MCF 10A (cell line): ENCODE data around the gene MRM3. TPM values are rescaled to one million over a fixed set of nuclear protein-coding genes. Genes with fewer than 3 reads are reported as not detected.

Experiments
- Bru-seq: library from RNA; stranded (reverse); fragments of 400-500 nt; gene quantifications from one replicate; lab custom pipeline; 2021; lab: Mats Ljungman, UMichigan
- BruChase-seq, 2 experiments: library from RNA; stranded (reverse); fragments of 400-500 nt; gene quantifications; one replicate each; lab custom pipeline; 2021; lab: Mats Ljungman, UMichigan
- BruUV-seq: library from RNA; stranded (reverse); fragments of 400-500 nt; replicated peaks from 2 replicates; lab custom pipeline; 2021; lab: Mats Ljungman, UMichigan
- CTCF ChIA-PET: fragments of 300-600 bp; sonication (Branson Sonifier 250); formaldehyde crosslinking; extraction: SDS; loops from one replicate; lab custom pipeline; 2021; ENCODE audit warnings: antibody characterized with exemption, inconsistent platforms; lab: Yijun Ruan, JAX
- POLR2A ChIA-PET: fragments of 300-600, 350-650 bp; sonication (Branson Sonifier 250); formaldehyde crosslinking; extraction: SDS; loops from one replicate; lab custom pipeline; 2020; ENCODE audit warnings: antibody characterized with exemption, inconsistent platforms; lab: Yijun Ruan, JAX
- DNase-seq: peaks from one replicate; pipeline ENCODE4 v3.0.0-alpha.2; 2018; ENCODE audit not compliant: unreplicated experiment
- H3K27ac Mint-ChIP-seq: one replicate; pipeline ENCODE4 v1.8.0; 2022; ENCODE audit warnings: mild to moderate bottlenecking, low read depth, mixed read lengths; ENCODE audit not compliant: unreplicated experiment
- H3K27me3 Mint-ChIP-seq: one replicate; pipeline ENCODE4 v1.8.0; 2022; ENCODE audit warnings: mixed read lengths; ENCODE audit not compliant: insufficient read depth, unreplicated experiment
- H3K36me3 Mint-ChIP-seq: one replicate; pipeline ENCODE4 v1.8.0; 2022; ENCODE audit warnings: mild to moderate bottlenecking, moderate library complexity, mixed read lengths; ENCODE audit not compliant: insufficient read depth, unreplicated experiment
- H3K4me1 Mint-ChIP-seq: one replicate; pipeline ENCODE4 v1.8.0; 2022; ENCODE audit warnings: mixed read lengths; ENCODE audit not compliant: insufficient read depth, unreplicated experiment
- H3K4me3 Mint-ChIP-seq: one replicate; pipeline ENCODE4 v1.8.0; 2022; ENCODE audit warnings: mild to moderate bottlenecking, moderate library complexity, mixed read lengths; ENCODE audit not compliant: unreplicated experiment
- H3K9me3 Mint-ChIP-seq: one replicate; pipeline ENCODE4 v1.8.0; 2022; ENCODE audit warnings: mixed read lengths; ENCODE audit not compliant: unreplicated experiment
- intact Hi-C: fragments of 100-400 bp; cut with micrococcal nuclease; formaldehyde crosslinking; loops from 2 replicates; pipeline ENCODE4 v1.14.1; 2022
- long read RNA-seq: library from polyadenylated mRNA; stranded (forward); transcript quantifications from one replicate; pipeline ENCODE4 v2.0.0, GENCODE V29; 2022
- total RNA-seq: library from RNA; stranded (reverse); gene quantifications from 2 replicates; pipeline ENCODE4 v1.2.3, GENCODE V29; 2022
- TF ChIP-seq, protein P1 (sequence below): fragments of 200-600 bp; IDR thresholded peaks from one replicate; pipeline ENCODE4 v1.8.0; 2022; ENCODE audit warnings: antibody characterized with exemption, mild to moderate bottlenecking; ENCODE audit not compliant: unreplicated experiment

Gene MRM3, protein sequence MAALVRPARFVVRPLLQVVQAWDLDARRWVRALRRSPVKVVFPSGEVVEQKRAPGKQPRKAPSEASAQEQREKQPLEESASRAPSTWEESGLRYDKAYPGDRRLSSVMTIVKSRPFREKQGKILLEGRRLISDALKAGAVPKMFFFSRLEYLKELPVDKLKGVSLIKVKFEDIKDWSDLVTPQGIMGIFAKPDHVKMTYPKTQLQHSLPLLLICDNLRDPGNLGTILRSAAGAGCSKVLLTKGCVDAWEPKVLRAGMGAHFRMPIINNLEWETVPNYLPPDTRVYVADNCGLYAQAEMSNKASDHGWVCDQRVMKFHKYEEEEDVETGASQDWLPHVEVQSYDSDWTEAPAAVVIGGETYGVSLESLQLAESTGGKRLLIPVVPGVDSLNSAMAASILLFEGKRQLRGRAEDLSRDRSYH
- total RNA-seq: 19.4 and 25.1 TPM in 2 replicates
- Bru-seq, nascent RNA: percentile 73 among the genes with signal in this experiment
- percentile 59 among the genes with signal in this experiment for BruChase-seq, experiment 1, labeled RNA remaining after a 6-hour chase
- percentile 73 among the genes with signal in this experiment for BruChase-seq, experiment 2, labeled RNA remaining after a 2-hour chase
- long read RNA-seq, transcript MRM3-201 (4 exons, 1,809 nt): major isoform, 76 of 87 reads
- long read RNA-seq, partial matches to known transcripts: 2 of 87 reads
- long read RNA-seq, other reads (novel, unspliced or antisense): 7 of 87 reads

GRCh38 chr17:781805-782731, at the start of gene MRM3, which contains the start of gene GLOD4:
MRM3 (plus strand) TSS chr17:782353; CDS start chr17:782379, 26 bp downstream.
GLOD4 (minus strand) TSS chr17:782280; CDS start chr17:782255, 25 bp downstream.
- Mint-ChIP-seq H3K9me3 (no peaks in the 10 kb centered on the region), H3K4me1 (peaks cover 10% of the 10 kb centered on the region), H3K27ac (peak within 1 kb of the TSS; percentile 98), H3K27me3 (no peaks in the 10 kb centered on the region), H3K36me3 (peaks cover 59% of the 10 kb centered on the region), H3K4me3 (peak within 1 kb of the TSS; percentile 99)
- TSS peak; percentile 64 for BruUV-seq
- intact Hi-C loops: loop anchor here (1.0 kb wide), 2 partner anchors 97 to 199 kb away; no protein-coding TSS in a partner anchor
- TF ChIP-seq, protein P1, sequence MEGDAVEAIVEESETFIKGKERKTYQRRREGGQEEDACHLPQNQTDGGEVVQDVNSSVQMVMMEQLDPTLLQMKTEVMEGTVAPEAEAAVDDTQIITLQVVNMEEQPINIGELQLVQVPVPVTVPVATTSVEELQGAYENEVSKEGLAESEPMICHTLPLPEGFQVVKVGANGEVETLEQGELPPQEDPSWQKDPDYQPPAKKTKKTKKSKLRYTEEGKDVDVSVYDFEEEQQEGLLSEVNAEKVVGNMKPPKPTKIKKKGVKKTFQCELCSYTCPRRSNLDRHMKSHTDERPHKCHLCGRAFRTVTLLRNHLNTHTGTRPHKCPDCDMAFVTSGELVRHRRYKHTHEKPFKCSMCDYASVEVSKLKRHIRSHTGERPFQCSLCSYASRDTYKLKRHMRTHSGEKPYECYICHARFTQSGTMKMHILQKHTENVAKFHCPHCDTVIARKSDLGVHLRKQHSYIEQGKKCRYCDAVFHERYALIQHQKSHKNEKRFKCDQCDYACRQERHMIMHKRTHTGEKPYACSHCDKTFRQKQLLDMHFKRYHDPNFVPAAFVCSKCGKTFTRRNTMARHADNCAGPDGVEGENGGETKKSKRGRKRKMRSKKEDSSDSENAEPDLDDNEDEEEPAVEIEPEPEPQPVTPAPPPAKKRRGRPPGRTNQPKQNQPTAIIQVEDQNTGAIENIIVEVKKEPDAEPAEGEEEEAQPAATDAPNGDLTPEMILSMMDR: no peak
- DNase-seq: peak; percentile 77
- ChIA-PET POLR2A (interaction anchor here (0.7 to 4.3 kb wide), 39 partner anchors 9 to 371 kb away, joined by 3 to 41 read pairs (median 4); partner anchors contain the start of genes GEMIN4, NXN, TIMM22 and VPS53), CTCF (interaction anchor here (0.6 to 5.4 kb wide), 10 partner anchors 13 to 218 kb away, joined by 3 to 41 read pairs (median 3); partner anchors contain the start of genes NXN and TIMM22)

DNA sequence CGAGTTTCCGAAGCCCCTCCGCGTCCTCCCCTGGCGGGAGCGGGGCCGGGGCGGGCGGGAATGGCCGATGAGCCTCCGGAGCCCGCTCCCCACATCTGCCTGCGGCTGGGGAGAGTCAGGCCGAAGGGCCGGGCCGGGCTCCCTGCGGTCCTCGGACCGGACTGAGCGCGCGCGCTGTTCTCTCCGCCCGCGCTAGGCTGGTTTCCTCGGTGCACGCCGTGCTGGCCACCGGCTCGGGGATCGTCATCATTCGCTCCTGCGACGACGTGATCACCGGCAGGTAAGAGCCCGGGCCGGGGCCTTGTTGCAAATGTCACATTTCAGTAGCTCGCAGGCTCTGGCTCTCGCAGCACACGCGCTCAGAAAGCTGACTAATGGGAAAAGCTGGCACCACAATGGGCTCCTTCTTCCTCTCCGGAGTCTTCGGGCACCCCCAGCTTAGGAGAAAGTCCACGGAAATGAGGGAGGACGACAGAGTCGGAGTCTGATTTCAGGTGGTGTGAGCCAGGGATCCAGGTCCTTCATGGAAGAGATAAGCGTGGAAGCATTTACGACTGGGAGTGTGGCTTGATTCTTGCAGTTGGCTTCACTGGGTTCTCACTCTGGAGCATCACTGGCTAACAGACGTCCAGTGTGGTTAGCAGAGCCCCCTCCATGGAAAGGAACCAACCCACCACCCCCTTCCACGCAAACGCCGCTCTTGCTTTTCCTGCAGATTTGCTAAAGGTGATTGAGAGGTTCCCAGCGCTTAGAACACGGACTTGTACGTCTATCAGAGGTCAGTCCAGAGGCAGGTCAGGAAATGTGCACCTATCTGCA, 49.0 kb upstream of the MRM3 start:
- H3K4me1 Mint-ChIP-seq: peaks cover 31% of the 10 kb centered on the region
- no peaks in the 10 kb centered on the region for H3K9me3 Mint-ChIP-seq
- H3K27ac Mint-ChIP-seq: peak overlapping the region; percentile 61
- intact Hi-C loops: no loop called here
- H3K27me3 Mint-ChIP-seq: no peaks in the 10 kb centered on the region
- TF ChIP-seq, protein P1: no peak
- ChIA-PET POLR2A (interaction anchor here (0.6 to 1.9 kb wide), 13 partner anchors 11 to 103 kb away, joined by 3 to 45 read pairs (median 7); partner anchors contain the start of genes GEMIN4, GLOD4, MRM3 and VPS53), CTCF (interaction anchor here (0.8 to 1.1 kb wide), 4 partner anchors 10 to 18 kb away, joined by 3 to 5 read pairs (median 3); partner anchors contain the start of gene GEMIN4)
- DNase-seq: peak; percentile 47
- H3K36me3 Mint-ChIP-seq: peaks cover 35% of the 10 kb centered on the region
- no TSS peak for BruUV-seq
- peak overlapping the region; percentile 87 for H3K4me3 Mint-ChIP-seq

DNA sequence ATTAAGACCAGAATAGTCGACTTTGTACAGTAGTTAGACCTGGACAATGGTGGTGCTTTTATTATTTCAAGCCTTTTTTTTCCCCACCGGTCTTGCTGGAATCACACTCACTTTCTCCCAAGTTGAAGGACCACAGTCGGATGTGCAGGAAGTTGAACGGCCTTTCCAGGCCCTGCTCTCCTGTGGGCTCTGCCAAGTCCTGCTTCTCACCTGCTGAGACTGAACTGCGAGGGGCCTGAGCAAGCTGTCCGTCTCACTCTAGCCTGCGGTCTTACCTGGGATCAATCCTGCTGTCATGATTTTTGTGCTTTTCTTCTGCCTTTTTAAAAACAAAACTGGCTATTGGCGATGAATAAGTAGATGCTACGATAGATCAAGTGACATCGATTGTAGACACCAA, 48.4 kb upstream of the MRM3 start:
- no peaks in the 10 kb centered on the region for H3K9me3 Mint-ChIP-seq
- intact Hi-C loops: no loop called here
- H3K27me3 Mint-ChIP-seq: no peaks in the 10 kb centered on the region
- H3K4me3 Mint-ChIP-seq: peak overlapping the region; percentile 87
- CTCF ChIA-PET: interaction anchor here (0.8 to 1.1 kb wide), 4 partner anchors 11 to 18 kb away, joined by 3 to 5 read pairs (median 3); partner anchors contain the start of gene GEMIN4
- POLR2A ChIA-PET: interaction anchor here (0.9 to 1.9 kb wide), 11 partner anchors 12 to 103 kb away, joined by 3 to 45 read pairs (median 7); partner anchors contain the start of genes GEMIN4, GLOD4, MRM3 and VPS53
- peaks cover 41% of the 10 kb centered on the region for H3K36me3 Mint-ChIP-seq
- peaks cover 27% of the 10 kb centered on the region for H3K4me1 Mint-ChIP-seq
- TSS peak; percentile 48 for BruUV-seq
- H3K27ac Mint-ChIP-seq: peak overlapping the region; percentile 61
- peak; percentile 18 for DNase-seq
- TF ChIP-seq, protein P1: no peak
